ENCODE results near the gene TFE3. TPM values are rescaled to one million over a fixed set of nuclear protein-coding genes. Genes with fewer than 3 reads are reported as not detected.

Gene TFE3
- total and polyA plus RNA-seq, 2 donors (not counting 3 experiments of a cell fraction or from before 2014, with no cell fraction given): 22.3 to 37.1 TPM

- H3K4me2 ChIP-seq (ENCODE audit: insufficient read depth, low read length): no peak overlapping the region
- dilution Hi-C loops (cut with MboI; ENCODE audit: extremely low pct_ligation_motif_present, low sequenced_read_pairs) (no loop called here), intact Hi-C loops (cut with micrococcal nuclease) (no loop called here)
- H3K9me3 ChIP-seq (replicated peaks; ENCODE audit: control insufficient read depth, insufficient read depth, low read length): no peaks in the 10 kb centered on the region
- CTCF ChIA-PET: no interaction called here
- H4K20me1 ChIP-seq (replicated peaks; ENCODE audit: control insufficient read depth, extremely low read depth, insufficient read depth, low read length): no peaks in the 10 kb centered on the region
- H3K27me3 ChIP-seq (ENCODE audit: control insufficient read depth in 2 of 2, insufficient read depth in 2 of 2, low read length in 2 of 2): no peaks in the 10 kb centered on the region
- H3K36me3 ChIP-seq (ENCODE audit: control insufficient read depth in 2 of 2, extremely low read depth in 1 of 2, insufficient read depth in 2 of 2, low read length in 2 of 2): peaks cover 0 to 2% of the 10 kb centered on the region in 2 experiments
- POLR2A ChIA-PET: no interaction called here
- TF ChIP-seq MYC (IDR thresholded peaks at IDR 0.05; ENCODE audit: low read depth, low read length) (no peak), CTCF (IDR thresholded peaks at IDR 0.05; ENCODE audit: extremely low read depth in 1 of 2, insufficient read depth in 1 of 2, low read depth in 1 of 2, low read length in 2 of 2) (no peak), POLR2A (IDR thresholded peaks at IDR 0.05; ENCODE audit: low read depth, low read length) (no peak), JUN (IDR thresholded peaks at IDR 0.05; ENCODE audit: borderline replicate concordance, insufficient read depth, insufficient read length, low read depth) (no peak), FOS (IDR thresholded peaks at IDR 0.05; ENCODE audit: borderline replicate concordance, insufficient read depth, low read length) (no peak), POLR2AphosphoS5 (IDR thresholded peaks at IDR 0.05; ENCODE audit: insufficient read depth, low read depth, low read length) (no peak), MAX (IDR thresholded peaks at IDR 0.05; ENCODE audit: insufficient read depth, insufficient read length) (no peak), EZH2 (IDR thresholded peaks at IDR 0.05; ENCODE audit: borderline replicate concordance, low read depth, low read length, severe bottlenecking) (no peak), GATA2 (IDR thresholded peaks at IDR 0.05; ENCODE audit: insufficient read depth, insufficient read length, low read depth, low read length) (no peak)
- H3K27ac ChIP-seq (ENCODE audit: insufficient read depth, low read depth, low read length): no peak overlapping the region
- no peaks in the 10 kb centered on the region for H3K9me1 ChIP-seq (replicated peaks; ENCODE audit: control insufficient read depth, extremely low read depth, insufficient read depth, low read length)
- FAIRE-seq (no peak), DNase-seq (ENCODE audit: low read depth, low spot score) (no peak)
- no peak overlapping the region for H2AFZ ChIP-seq (ENCODE audit: low read depth, low read length)
- no peak overlapping the region for H3K4me3 ChIP-seq (replicated peaks in 1 of 3; ENCODE audit: insufficient read depth in 1 of 3, low read depth in 1 of 3, low read length in 3 of 3)
- no TSS peak for BruUV-seq (replicated peaks)
- no peaks in the 10 kb centered on the region for H3K79me2 ChIP-seq (ENCODE audit: control insufficient read depth, insufficient read depth, low read length)
- no peak overlapping the region for H3K9ac ChIP-seq (replicated peaks; ENCODE audit: extremely low read depth, insufficient read depth, low read length)
- H3K4me1 ChIP-seq (ENCODE audit: control insufficient read depth, extremely low read depth, insufficient read depth, low read length): no peaks in the 10 kb centered on the region
Observed at GRCh38 chrX:49066690-49067089, 23.5 kb upstream of the TFE3 start.
